Ascending aorta (tissue), 2 donors: ENCODE measurements around the gene PTPRE. TPM values are rescaled to one million over a fixed set of nuclear protein-coding genes. Genes with fewer than 3 reads are reported as not detected.

ENCODE experiments used
- DNase-seq, 2 donors: peaks; one replicate each; pipeline ENCODE4 v3.0.0-alpha.2; 2019; ENCODE audit warnings: low spot score in 2 of 2
- H3K27ac ChIP-seq, 2 donors: fragments of 200-600 bp; sonication (generic); one replicate each; pipeline ENCODE4 v1.5.1; 2016 to 2017; ENCODE audit warnings: mild to moderate bottlenecking in 1 of 2
- H3K27me3 ChIP-seq: fragments of 200-600 bp; sonication (generic); one replicate; pipeline ENCODE4 v1.5.1; 2017
- H3K36me3 ChIP-seq, 2 donors: fragments of 200-600 bp; sonication (generic); one replicate each; pipeline ENCODE4 v1.5.1; 2016
- H3K4me1 ChIP-seq, 2 donors: fragments of 200-600 bp; sonication (generic); one replicate each; pipeline ENCODE4 v1.5.1; 2016 to 2017; ENCODE audit warnings: mild to moderate bottlenecking in 1 of 2
- H3K4me3 ChIP-seq, 2 donors: fragments of 200-600 bp; sonication (generic); one replicate each; pipeline ENCODE4 v1.5.1; 2016 to 2017; ENCODE audit warnings: mild to moderate bottlenecking in 1 of 2
- H3K9me3 ChIP-seq, 2 donors: fragments of 200-600 bp; sonication (generic); one replicate each; pipeline ENCODE4 v1.5.1; 2016
- intact Hi-C: fragments of 100-400 bp; cut with DNase I; formaldehyde crosslinking; loops from one replicate; pipeline ENCODE4 v1.15.1; 2023
- total RNA-seq: library from RNA; depleted of rRNA; stranded (reverse); fragments of >200 nt; gene quantifications from one replicate; pipeline ENCODE4 v1.1.0, GENCODE V29; 2016
- TF ChIP-seq, protein P1 (sequence below), 3 experiments: fragments of 200-600 bp in 2 of 3; fragments of 450-650 bp in 1 of 3; sonication (generic) in 2 of 3; IDR thresholded peaks; one replicate each; pipeline ENCODE4 v1.5.1; 2016 to 2019; ENCODE audit warnings: antibody characterized with exemption in 3 of 3, mild to moderate bottlenecking in 1 of 3, moderate library complexity in 1 of 3

Gene PTPRE
- total RNA-seq, 1 donor from 2014 or later: 14.5 TPM

DNA sequence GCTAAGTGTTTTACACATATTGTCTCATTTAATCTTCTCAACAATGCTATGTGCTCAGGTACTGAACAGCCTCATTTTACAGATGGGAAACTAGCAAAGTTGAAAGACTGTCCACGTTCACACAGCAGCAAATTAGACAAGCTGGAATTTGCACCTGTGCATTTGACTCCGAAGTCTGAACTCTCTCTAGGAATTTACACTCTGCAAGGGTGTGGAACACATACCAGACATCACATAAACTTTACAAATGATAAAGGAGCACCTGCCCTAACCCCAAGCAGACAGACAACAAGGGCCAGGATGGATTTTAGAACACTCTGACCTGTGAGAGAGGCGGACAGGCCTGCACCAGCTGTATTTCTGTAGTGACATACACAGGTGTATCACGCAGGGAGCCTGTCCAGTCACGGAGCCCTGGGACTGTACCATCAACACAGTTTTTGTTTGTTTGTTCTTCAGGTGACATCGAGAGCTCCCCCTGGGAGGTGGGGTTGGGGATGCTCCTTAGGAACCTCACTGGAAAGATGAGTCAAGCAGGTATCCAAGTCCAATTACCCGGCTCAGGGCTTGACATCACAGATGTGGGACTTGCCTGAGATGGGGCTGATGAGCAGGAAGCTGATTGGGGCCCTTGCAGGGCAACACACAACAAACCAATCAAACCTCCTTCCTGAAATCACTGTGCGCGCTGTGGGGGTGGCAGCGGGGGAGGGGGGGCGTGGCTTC lies 188.3 kb downstream of the PTPRE start:
- Histone ChIP-seq H3K4me1 (no peaks in the 10 kb centered on the region), H3K27me3 (no peaks in the 10 kb centered on the region), H3K4me3 (no peak overlapping the region), H3K9me3 (no peaks in the 10 kb centered on the region), H3K27ac (no peak overlapping the region), H3K36me3 (no peaks in the 10 kb centered on the region)
- DNase-seq: no peak
- intact Hi-C loops: no loop called here
- TF ChIP-seq, protein P1, sequence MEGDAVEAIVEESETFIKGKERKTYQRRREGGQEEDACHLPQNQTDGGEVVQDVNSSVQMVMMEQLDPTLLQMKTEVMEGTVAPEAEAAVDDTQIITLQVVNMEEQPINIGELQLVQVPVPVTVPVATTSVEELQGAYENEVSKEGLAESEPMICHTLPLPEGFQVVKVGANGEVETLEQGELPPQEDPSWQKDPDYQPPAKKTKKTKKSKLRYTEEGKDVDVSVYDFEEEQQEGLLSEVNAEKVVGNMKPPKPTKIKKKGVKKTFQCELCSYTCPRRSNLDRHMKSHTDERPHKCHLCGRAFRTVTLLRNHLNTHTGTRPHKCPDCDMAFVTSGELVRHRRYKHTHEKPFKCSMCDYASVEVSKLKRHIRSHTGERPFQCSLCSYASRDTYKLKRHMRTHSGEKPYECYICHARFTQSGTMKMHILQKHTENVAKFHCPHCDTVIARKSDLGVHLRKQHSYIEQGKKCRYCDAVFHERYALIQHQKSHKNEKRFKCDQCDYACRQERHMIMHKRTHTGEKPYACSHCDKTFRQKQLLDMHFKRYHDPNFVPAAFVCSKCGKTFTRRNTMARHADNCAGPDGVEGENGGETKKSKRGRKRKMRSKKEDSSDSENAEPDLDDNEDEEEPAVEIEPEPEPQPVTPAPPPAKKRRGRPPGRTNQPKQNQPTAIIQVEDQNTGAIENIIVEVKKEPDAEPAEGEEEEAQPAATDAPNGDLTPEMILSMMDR (IDR thresholded peaks at IDR 0.05): no peak

- no peaks in the 10 kb centered on the region for H3K36me3 ChIP-seq
- H3K27me3 ChIP-seq: no peaks in the 10 kb centered on the region
- no peak for DNase-seq
- H3K27ac ChIP-seq: no peak overlapping the region
- no peaks in the 10 kb centered on the region for H3K4me1 ChIP-seq
- intact Hi-C loops: no loop called here
- TF ChIP-seq, protein P1 (IDR thresholded peaks at IDR 0.05): no peak
- H3K9me3 ChIP-seq: no peaks in the 10 kb centered on the region
- no peak overlapping the region for H3K4me3 ChIP-seq
Measured at GRCh38 chr10:128095753-128096469, 189.0 kb downstream of the PTPRE start.

DNA sequence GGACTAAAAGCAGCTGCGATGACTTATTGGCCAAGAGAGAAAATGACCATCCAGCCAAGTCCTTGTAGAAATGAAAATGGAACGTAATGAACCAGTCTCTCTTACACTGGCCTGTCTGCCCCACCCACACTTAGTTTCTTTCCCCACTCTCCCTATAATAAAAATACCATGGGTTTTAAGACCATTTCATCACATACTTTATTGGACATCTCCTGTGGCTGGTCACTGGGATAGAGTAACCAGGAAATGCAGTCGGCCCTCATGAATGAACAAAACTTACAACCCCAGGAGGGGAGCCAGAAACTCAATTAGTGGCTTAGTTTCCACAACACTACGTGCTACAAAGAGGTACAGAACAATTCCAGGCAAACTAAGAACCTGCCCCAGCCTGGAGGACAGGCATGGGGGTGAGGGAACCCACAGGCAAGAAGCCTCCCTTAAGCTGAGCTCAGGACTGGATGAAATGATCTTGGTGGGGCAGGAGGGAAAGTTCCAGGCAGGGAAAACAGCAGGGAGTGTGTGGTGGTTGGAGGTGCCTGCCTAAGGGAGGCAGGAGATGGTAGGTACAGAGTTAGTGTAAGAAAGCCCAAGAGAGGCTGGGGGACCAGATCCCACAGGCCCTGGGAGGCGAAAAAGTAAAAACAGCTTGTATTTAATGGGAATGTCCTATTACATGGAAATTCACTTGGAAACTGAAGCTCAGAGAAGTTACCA lies 189.7 kb downstream of the PTPRE start:
- no peak for DNase-seq
- no peak overlapping the region for H3K27ac ChIP-seq
- intact Hi-C loops: no loop called here
- no peaks in the 10 kb centered on the region for H3K36me3 ChIP-seq
- TF ChIP-seq, protein P1 (IDR thresholded peaks at IDR 0.05): no peak
- no peaks in the 10 kb centered on the region for H3K9me3 ChIP-seq
- no peak overlapping the region for H3K4me3 ChIP-seq
- H3K27me3 ChIP-seq: no peaks in the 10 kb centered on the region
- no peaks in the 10 kb centered on the region for H3K4me1 ChIP-seq

DNA sequence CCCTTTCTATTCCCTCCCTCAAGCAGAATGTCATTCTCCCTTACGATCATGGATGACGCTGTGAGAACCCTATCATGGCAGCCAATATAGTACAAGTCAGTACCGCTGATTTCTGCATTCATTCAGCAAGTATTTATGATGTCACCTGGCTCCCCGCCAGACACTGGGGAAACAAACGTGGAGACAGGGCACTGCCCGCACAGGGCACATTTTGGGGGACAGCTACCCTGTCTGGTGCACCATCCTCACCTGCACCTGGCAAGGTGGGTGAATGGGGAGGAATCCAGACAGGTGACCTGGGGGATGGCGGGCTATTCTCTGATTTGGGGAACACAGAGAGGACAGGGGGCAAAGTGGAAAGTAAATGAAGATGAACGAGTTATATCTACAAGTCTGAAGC lies 190.9 kb downstream of the PTPRE start:
- TF ChIP-seq, protein P1 (IDR thresholded peaks at IDR 0.05): no peak
- no peaks in the 10 kb centered on the region for H3K36me3 ChIP-seq
- no peaks in the 10 kb centered on the region for H3K27me3 ChIP-seq
- no peaks in the 10 kb centered on the region for H3K4me1 ChIP-seq
- H3K4me3 ChIP-seq: no peak overlapping the region
- intact Hi-C loops: no loop called here
- no peak overlapping the region for H3K27ac ChIP-seq
- no peak for DNase-seq
- H3K9me3 ChIP-seq: no peaks in the 10 kb centered on the region

GRCh38 chr10:128098631-128099030 lies 191.7 kb downstream of the PTPRE start:
- H3K27me3 ChIP-seq: no peaks in the 10 kb centered on the region
- no peaks in the 10 kb centered on the region for H3K4me1 ChIP-seq
- TF ChIP-seq, protein P1 (IDR thresholded peaks at IDR 0.05): no peak
- no peaks in the 10 kb centered on the region for H3K9me3 ChIP-seq
- H3K36me3 ChIP-seq: no peaks in the 10 kb centered on the region
- no peak overlapping the region for H3K27ac ChIP-seq
- H3K4me3 ChIP-seq: no peak overlapping the region
- no peak for DNase-seq
- intact Hi-C loops: no loop called here
